B cell (primary cell): ENCODE data around the gene ACADL. TPM values are rescaled to one million over a fixed set of nuclear protein-coding genes. Genes with fewer than 3 reads are reported as not detected.
"Not testable (repeated sequence)": the region's sequence is repeated elsewhere in the genome, so short reads cannot be mapped to it uniquely, and the experiment has no call there.

Source experiments
- ATAC-seq: fragments of 200-7000 bp; cut with Tn5 transposase; one replicate; pipeline ENCODE4 v1.10.0; 2021; ENCODE audit warnings: low read depth, mild to moderate bottlenecking, moderate number of reproducible peaks, moderate library complexity
- CTCF ChIA-PET: fragments of 350-600 bp; sonication (Branson Sonifier 250); formaldehyde crosslinking; loops from one replicate; lab custom pipeline; 2021; ENCODE audit warnings: antibody characterized with exemption, inconsistent platforms; lab: Charles Lee
- POLR2A ChIA-PET: fragments of 350-600 bp; sonication (Branson Sonifier 250); formaldehyde crosslinking; loops from one replicate; lab custom pipeline; 2021; ENCODE audit warnings: antibody characterized with exemption; lab: Charles Lee
- DNase-seq: peaks from one replicate; pipeline ENCODE4 v3.0.0; 2013
- H2AFZ ChIP-seq: 2 replicates; pipeline ENCODE4 v1.6.1; 2012; ENCODE audit warnings: mild to moderate bottlenecking, low read depth, low read length; ENCODE audit not compliant: insufficient read depth, poor library complexity, severe bottlenecking
- H3K27ac ChIP-seq, 2 donors: 1 replicate in 1 of 2; 2 replicates in 1 of 2; pipeline ENCODE4 v1.5.1; 2012 to 2013; ENCODE audit warnings: low read length in 2 of 2, mild to moderate bottlenecking in 2 of 2, moderate library complexity in 1 of 2
- H3K27me3 ChIP-seq, 4 experiments: fragments of 200-600 bp in 1 of 4; sonication (generic) in 1 of 4; replicated peaks in 1 of 4; 1 replicate in 2 of 4; 2 replicates in 2 of 4; pipeline versions ENCODE4 v1.6.1 to v1.7.0; 2013 to 2016; ENCODE audit warnings: low read length in 3 of 4, mild to moderate bottlenecking in 2 of 4, mixed read lengths in 1 of 4, moderate library complexity in 1 of 4; ENCODE audit not compliant: insufficient read depth in 4 of 4, control insufficient read depth in 3 of 4; ENCODE audit errors: control extremely low read depth in 1 of 4
- H3K36me3 ChIP-seq, 2 experiments: replicated peaks in 1 of 2; 1 replicate in 1 of 2; 2 replicates in 1 of 2; pipeline versions ENCODE4 v1.6.1 to v1.7.1; 2013; ENCODE audit warnings: low read length in 1 of 2; ENCODE audit not compliant: insufficient read depth in 2 of 2, control insufficient read depth in 1 of 2; ENCODE audit errors: control extremely low read depth in 1 of 2, extremely low read depth in 1 of 2
- H3K4me1 ChIP-seq, 2 donors: fragments of 200-600 bp in 1 of 2; sonication (generic) in 1 of 2; 1 replicate in 1 of 2; 2 replicates in 1 of 2; pipeline versions ENCODE4 v1.5.1 to v1.6.1; 2013 to 2017; ENCODE audit warnings: low read length in 2 of 2; ENCODE audit not compliant: control insufficient read depth in 2 of 2, insufficient read depth in 2 of 2
- H3K4me2 ChIP-seq: replicated peaks from 2 replicates; pipeline ENCODE3; 2012; ENCODE audit warnings: mild to moderate bottlenecking, low read depth, low read length; ENCODE audit not compliant: poor library complexity, severe bottlenecking
- H3K4me3 ChIP-seq, 5 experiments: fragments of 200-600 bp in 1 of 5; sonication (generic) in 1 of 5; 1 replicate in 3 of 5; 2 replicates in 2 of 5; pipeline versions ENCODE4 v1.5.1 to v1.7.0; 2011 to 2016; ENCODE audit warnings: low read length in 4 of 5, mild to moderate bottlenecking in 4 of 5, low read depth in 2 of 5, control low read depth in 1 of 5, moderate library complexity in 1 of 5; ENCODE audit not compliant: insufficient read depth in 1 of 5; ENCODE audit errors: control extremely low read depth in 1 of 5, extremely low read depth in 1 of 5
- H3K79me2 ChIP-seq: fragments of 200-600 bp; sonication (generic); one replicate; pipeline ENCODE4 v1.6.0; 2016; ENCODE audit warnings: low read length; ENCODE audit not compliant: control insufficient read depth, insufficient read depth
- H3K9ac ChIP-seq: fragments of 200-600 bp; sonication (generic); 2 replicates; pipeline ENCODE4 v1.6.1; 2017; ENCODE audit warnings: mild to moderate bottlenecking, low read length, moderate library complexity
- H3K9me3 ChIP-seq, 3 donors: one replicate each; pipeline versions ENCODE4 v1.6.1 to v1.7.1; 2013; ENCODE audit warnings: low read length in 2 of 3; ENCODE audit not compliant: control insufficient read depth in 2 of 3, insufficient read depth in 1 of 3; ENCODE audit errors: control extremely low read depth in 1 of 3
- H4K20me1 ChIP-seq: 2 replicates; pipeline ENCODE4 v1.6.0; 2012; ENCODE audit warnings: mild to moderate bottlenecking, low read length; ENCODE audit not compliant: insufficient read depth, control insufficient read depth, poor library complexity, severe bottlenecking
- H3K27ac Mint-ChIP-seq: one replicate; pipeline ENCODE4 v1.8.0; 2021; ENCODE audit warnings: mixed read lengths
- H3K27me3 Mint-ChIP-seq: one replicate; pipeline ENCODE4 v1.8.0; 2021; ENCODE audit warnings: mixed read lengths
- H3K4me1 Mint-ChIP-seq: one replicate; pipeline ENCODE4 v1.8.0; 2021; ENCODE audit warnings: mixed read lengths
- H3K4me3 Mint-ChIP-seq: one replicate; pipeline ENCODE4 v1.8.0; 2021; ENCODE audit warnings: mixed read lengths
- H3K9me3 Mint-ChIP-seq: one replicate; pipeline ENCODE4 v1.8.0; 2022; ENCODE audit warnings: mixed read lengths; ENCODE audit not compliant: insufficient read depth
- WGBS: methylation state at CpG from one replicate; pipeline ENCODE4 v1.1.5; 2013; ENCODE audit warnings: missing lambda C conversion rate; ENCODE audit not compliant: insufficient coverage; 5-methylcytosine and 5-hydroxymethylcytosine counted together
- intact Hi-C: fragments of 100-400 bp; cut with micrococcal nuclease; formaldehyde crosslinking; loops from one replicate; pipeline ENCODE4 v1.10.0; 2022
- polyA plus RNA-seq: library from polyadenylated mRNA; depleted of rRNA; stranded (reverse); fragments of >200 nt; gene quantifications from 2 replicates; pipeline ENCODE4 v1.2.3, GENCODE V29; 2012
- total RNA-seq, 2 donors: library from RNA; stranded (reverse); fragments of 120-200 nt in 1 of 2; gene quantifications; 1 replicate in 1 of 2; 2 replicates in 1 of 2; pipeline versions ENCODE4 v1.2.3 to v1.2.4, GENCODE V29; 2013 to 2022

ACADL gene
- total and polyA plus RNA-seq, 2 donors (not counting 1 experiment from before 2014, with no cell fraction given) = not detected

DNA sequence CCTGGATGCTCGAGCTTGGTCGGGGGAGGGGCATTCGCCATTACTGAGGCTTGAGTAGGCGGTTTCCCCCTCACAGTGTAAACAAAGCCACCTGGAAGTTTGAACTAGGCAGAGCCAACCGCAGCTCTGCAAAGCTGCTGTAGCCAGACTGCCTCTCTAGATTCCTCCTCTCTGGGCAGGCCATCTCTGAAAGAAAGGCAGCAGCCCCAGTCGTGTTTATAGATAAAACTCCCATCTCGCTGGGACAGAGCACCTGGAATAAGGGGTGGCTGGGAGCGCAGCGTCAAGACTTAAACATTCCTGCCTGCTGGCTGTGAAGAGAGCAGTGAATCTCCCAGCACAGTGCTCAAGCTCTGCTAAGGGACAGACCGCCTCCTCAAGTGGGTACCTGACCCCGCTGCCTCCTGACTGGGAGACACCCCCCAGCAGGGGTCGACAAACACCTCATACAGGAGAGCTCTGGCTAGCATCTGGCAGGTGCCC, 43.6 kb downstream of the ACADL start:
- H2AFZ ChIP-seq, ATAC-seq, intact Hi-C loops, H3K4me2 ChIP-seq, H3K9me3 ChIP-seq, H3K4me1 Mint-ChIP-seq, CTCF ChIA-PET, H3K27ac ChIP-seq, H3K27me3 ChIP-seq, H3K9ac ChIP-seq, H3K4me3 ChIP-seq, DNase-seq, H4K20me1 ChIP-seq, H3K27ac Mint-ChIP-seq, H3K4me1 ChIP-seq, H3K36me3 ChIP-seq, H3K4me3 Mint-ChIP-seq, H3K79me2 ChIP-seq: not testable (repeated sequence)
- POLR2A ChIA-PET = interaction anchor here (0.7 kb wide), 1 partner anchor 13 kb away, joined by 3 read pairs; no protein-coding TSS in a partner anchor
- Mint-ChIP-seq H3K27me3 (peaks cover 18% of the 10 kb centered on the region), H3K9me3 (peaks cover 11% of the 10 kb centered on the region)
- 91% methylated on average over 7 of the region's 12 CpGs for WGBS

- H3K4me2 ChIP-seq, H3K4me1 ChIP-seq, H3K4me1 Mint-ChIP-seq, H2AFZ ChIP-seq, H3K27ac Mint-ChIP-seq, intact Hi-C loops, CTCF ChIA-PET, ATAC-seq, H4K20me1 ChIP-seq, H3K27me3 ChIP-seq, H3K27ac ChIP-seq, H3K9me3 ChIP-seq, H3K4me3 ChIP-seq, H3K4me3 Mint-ChIP-seq, DNase-seq, H3K79me2 ChIP-seq, H3K36me3 ChIP-seq, H3K9ac ChIP-seq: not testable (repeated sequence)
- peaks cover 11% of the 10 kb centered on the region for H3K9me3 Mint-ChIP-seq
- POLR2A ChIA-PET = interaction anchor here (0.7 kb wide), 1 partner anchor 13 kb away, joined by 3 read pairs; no protein-coding TSS in a partner anchor
- 100% methylated on average over 1 of the region's 3 CpGs for WGBS
- H3K27me3 Mint-ChIP-seq = peaks cover 16% of the 10 kb centered on the region
These were observed 44.1 kb downstream of the ACADL start for GRCh38 chr2:210181033-210181605.
